NCI-H187 treated with DMSO at 0.1 percent for 48 hours (cell line): ENCODE data around the gene FLOT1.

Experiments
- DNase-seq: peaks from one replicate; lab custom pipeline; 2025; lab: John Stamatoyannopoulos, UW

The FLOT1 gene

DNA sequence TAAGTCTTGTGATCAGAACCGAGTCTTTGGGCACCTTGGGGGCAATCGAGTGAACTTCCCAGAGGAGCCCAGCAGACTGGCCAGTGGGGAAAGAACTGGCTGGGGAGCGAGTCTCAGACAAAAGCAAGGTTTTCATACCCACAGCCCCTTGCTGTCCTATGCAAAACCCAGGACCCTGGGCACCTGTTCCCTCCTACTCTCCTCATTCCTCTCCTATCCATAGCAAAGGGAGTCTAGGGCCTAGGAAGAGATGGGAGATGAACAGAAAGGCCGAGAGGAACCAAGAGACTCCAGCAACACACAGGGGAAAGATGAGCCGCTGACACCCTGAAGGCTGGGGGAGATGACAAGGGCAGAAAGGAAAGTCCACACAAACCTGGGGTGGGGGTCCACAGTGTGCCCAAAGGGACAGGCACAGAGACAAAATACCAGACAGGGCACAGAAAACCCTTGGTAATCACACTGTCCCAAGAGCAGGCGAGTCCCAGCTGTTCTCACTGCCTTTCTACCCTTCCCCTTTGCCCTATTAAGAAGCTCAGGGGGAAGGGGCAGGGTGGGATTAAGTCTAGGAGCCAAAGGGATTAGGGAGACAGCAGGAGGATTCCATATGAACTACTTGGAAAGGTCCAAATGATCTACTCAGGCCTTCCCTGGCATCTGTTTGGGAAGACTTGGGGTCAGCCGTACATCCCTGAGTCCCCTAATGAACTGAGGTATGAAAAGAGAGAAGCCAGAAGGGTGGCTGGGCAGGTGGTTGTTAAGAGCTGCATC, 62.5 kb downstream of the FLOT1 start:
- DNase-seq = no peak

DNA sequence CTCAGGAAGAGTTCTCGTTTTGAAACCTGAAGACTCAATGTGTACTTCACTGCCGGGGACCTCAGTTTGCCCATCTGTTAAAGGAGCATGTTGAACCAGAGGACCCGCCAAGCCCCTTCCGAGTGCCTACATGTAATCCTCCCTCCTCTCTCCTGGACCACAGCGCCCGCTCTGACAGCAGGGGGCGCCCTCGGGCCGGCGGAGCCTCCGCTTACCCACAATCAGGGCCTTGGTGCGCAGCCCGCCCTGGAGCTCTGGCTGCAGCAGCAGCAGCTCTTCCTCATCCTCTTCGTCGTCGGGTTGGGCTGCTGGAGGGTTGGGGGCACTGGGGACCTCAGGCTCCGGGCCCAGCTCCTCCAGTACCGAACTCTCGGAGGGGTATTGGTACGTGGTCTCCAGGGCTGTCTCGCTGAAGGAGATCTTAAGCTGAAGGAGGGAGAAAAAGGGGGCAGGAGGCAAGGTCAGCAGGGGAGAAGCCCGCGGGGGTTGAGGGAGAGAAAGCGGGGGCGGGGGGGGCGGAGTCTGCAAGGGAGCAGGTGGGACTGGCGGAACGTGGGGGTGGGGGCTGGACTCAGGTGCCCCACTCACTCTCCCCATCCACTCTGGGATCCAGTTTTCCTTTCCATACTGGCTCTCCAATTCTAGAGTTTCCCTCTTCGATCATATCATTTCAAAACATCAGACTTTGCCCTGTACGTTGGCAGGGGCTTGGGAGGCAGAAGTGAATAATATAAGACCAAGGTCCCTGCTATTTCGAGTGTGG, 63.3 kb downstream of the FLOT1 start:
- no peak for DNase-seq
